NCI-H345 treated with DMSO at 0.1 percent for 48 hours (cell line): Measurements from ENCODE around the gene SPDYE17.
"Not testable (repeated sequence)": the region's sequence is repeated elsewhere in the genome, so short reads cannot be mapped to it uniquely, and the experiment has no call there.

Experiments
- DNase-seq: peaks from one replicate; lab custom pipeline; 2025; ENCODE audit not compliant: unreplicated experiment; lab: John Stamatoyannopoulos, UW

Gene SPDYE17

DNA sequence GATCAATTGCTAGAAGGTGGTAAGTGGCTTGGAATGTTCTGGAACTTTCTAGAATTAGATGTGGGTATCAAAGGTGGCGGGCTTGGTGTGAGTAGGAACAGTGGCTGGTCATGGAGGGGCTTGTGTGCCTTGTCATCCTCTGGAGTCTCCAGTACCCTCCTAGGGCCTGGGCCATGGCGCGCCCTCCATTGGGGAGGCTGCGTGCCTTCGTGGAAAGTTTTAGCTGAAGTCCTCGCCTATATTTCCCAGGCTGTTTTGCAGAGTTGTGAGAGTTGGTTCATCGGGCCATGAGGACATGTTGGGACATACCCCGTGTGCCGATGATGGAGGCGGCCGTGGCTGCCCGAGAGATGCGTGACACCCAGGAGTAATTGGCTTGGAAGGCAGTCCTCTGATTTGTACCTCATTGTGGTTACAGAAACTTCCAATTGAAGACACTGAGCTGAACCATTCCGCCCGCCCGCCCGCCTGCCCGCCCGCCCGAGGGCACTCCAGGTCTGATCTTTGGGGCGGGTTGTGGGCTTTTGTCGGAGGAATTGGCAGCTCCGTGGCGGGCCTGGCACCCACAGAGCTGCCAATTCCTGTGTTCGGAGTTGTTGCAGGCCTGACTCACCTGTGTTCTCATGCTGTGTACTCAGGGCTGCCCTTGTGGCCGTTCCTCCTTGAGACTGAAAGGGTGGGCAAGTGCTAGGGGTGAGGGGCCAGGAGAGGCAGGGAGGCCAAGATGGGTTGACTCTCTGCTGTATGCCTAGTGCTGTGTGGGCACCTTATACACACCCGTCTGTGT, 57.2 kb downstream of the SPDYE17 start:
- DNase-seq, result not testable (repeated sequence)

DNA sequence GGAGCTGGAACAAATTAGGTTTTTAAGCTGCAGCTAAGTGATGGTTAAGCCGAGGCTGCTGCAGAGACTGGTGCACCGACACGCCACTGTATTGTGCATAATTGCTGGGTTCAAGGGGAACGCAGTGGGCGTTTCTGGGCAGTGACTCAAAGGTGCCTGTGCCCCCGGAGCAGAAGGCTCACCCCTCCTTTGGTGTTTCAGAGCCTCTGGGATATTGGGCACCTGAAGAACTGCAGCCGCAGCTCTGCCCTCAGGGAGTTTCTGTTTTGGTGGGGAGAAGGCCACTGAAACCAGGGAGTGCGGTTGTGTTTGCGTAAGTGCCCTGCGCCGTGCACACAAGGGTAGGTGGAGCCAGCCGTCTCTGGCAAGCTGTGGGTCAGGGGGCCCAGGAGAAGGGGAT, 57.8 kb downstream of the SPDYE17 start:
- DNase-seq, result not testable (repeated sequence)

DNA sequence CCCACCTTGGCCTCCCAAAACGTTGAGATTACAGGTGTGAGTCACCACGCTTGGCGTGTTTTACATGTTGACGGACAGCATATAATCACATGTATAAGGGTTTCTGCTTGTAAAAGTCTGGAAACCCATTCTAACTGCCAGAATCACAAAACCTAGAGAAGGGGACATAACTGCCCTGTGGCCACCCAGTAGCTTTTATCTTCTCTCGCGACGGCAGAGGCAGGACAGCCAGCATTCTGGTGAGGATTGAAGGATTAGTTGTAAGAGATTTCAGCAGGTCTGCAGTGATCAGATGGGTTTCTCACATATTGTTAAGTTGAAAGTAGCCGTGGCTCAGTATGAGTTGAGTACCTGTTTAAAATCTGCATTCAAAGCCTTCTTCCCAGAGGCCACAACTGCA, 59.8 kb downstream of the SPDYE17 start:
- DNase-seq, result not testable (repeated sequence)
